ENCODE measurements around the gene ADAMTS20.
"Not testable (repeated sequence)": the region's sequence is repeated elsewhere in the genome, so short reads cannot be mapped to it uniquely, and the experiment has no call there.

ADAMTS20 gene

GRCh38 chr12:43551971-43552559 is at the start of gene ADAMTS20:
Gene ADAMTS20 (minus strand): TSS chr12:43552203. CDS start chr12:43551921, 282 bp downstream.
- no peak for DNase-seq

GRCh38 chr12:43599708-43600107 is 47.7 kb upstream of the ADAMTS20 start:
- no peak for DNase-seq

DNA sequence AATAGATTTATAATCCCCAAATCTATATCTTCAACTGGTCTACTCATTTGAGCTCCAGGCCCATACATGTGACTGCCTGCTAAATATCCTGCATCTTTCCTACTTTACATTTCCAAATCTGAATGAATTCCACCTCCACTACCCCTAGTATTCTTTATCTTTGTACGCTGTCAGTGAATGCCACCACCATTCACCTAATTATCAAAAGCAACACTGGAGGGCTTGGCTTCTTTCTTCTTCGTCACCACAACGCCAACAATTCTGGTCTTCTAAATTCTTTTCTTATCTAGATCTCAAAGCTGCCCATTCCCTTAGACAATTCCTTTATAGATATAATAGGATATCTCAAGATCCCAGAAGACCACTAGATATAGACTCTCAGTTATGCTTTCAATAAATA is 47.1 kb upstream of the ADAMTS20 start:
- DNase-seq, result no peak

- DNase-seq, result no peak
Observed at GRCh38 chr12:43590307-43590706, 38.3 kb upstream of the ADAMTS20 start.

- no peak for DNase-seq
Observed at GRCh38 chr12:43586646-43587245, 34.7 kb upstream of the ADAMTS20 start.

GRCh38 chr12:43585676-43586075 is 33.7 kb upstream of the ADAMTS20 start:
- no peak for DNase-seq

- no peak for DNase-seq
Observed at GRCh38 chr12:43580601-43581000, 28.6 kb upstream of the ADAMTS20 start.

DNA sequence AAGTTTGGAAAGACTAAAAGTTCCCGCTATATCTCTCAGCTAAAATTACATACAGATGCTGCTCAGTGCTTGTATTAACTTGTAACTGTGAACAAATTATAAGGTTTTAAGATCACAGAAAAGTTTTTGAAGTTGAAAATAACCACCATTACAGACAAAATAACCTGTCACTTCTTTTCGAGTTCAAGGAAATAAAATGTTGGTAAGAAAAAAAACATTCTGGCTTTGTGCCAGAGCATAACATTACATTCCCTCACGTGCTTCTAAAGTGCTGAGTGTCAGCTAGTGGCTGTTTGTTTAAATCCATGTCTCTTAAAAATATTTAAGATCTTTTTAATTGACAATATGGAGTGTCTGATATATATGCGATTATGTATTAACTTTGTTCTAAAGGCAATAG is 27.2 kb upstream of the ADAMTS20 start:
- DNase-seq, result no peak

GRCh38 chr12:43578782-43579181 is 26.8 kb upstream of the ADAMTS20 start:
- DNase-seq, result no peak

GRCh38 chr12:43577381-43577780 is 25.4 kb upstream of the ADAMTS20 start:
- DNase-seq, result no peak

DNA sequence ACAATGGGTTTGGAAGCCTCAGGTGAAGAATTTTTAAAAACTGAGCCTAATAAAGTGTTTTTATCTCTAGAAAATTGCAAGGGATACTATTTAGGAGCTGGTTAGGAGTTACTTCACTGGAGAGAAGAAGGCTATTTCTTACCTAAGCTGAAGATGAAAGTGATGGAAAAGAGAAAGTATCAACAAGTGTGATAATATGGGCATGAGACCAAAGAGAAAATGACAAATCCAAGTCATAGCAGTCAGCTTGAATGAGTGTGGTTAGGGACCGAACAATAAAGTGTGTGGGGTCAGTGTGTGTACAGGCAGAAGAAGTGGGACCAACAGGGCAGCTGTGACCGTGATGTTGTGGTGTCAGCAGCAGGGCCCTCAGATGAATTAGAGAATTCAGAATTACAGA is 24.2 kb upstream of the ADAMTS20 start:
- DNase-seq, result no peak

- no peak for DNase-seq
Observed at GRCh38 chr12:43571885-43572284, 19.9 kb upstream of the ADAMTS20 start.

GRCh38 chr12:43556057-43556456 is 4.1 kb upstream of the ADAMTS20 start:
- no peak for DNase-seq

- no peak for DNase-seq
Observed at GRCh38 chr12:43551279-43551970, 578 bp downstream of the ADAMTS20 start.

GRCh38 chr12:43550831-43551271 is 1.2 kb downstream of the ADAMTS20 start:
- DNase-seq, result no peak

- DNase-seq, result no peak
Observed at GRCh38 chr12:43544703-43545102, 7.3 kb downstream of the ADAMTS20 start.

GRCh38 chr12:43540470-43540869 is 11.5 kb downstream of the ADAMTS20 start:
- no peak for DNase-seq

- not testable (repeated sequence) for DNase-seq
Observed at GRCh38 chr12:43537675-43538074, 14.3 kb downstream of the ADAMTS20 start.

DNA sequence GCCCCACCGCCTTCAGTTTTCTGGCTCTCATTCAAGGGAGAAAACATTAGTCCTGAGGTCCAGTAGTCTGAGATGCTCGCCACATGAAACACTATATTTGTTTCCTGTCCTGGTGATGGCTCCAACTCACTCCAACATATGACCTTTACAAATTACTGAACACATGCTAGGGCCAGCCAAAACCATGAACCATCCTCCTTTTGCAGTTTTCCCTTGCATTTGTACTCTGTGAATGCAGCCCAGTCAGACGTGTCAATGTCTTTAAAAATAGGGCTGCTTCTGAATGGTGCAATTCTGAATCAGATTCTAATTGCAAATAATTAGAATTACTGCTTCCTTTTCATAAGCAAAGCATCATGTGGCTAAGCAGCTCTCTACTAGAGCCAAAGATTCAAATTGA is 36.0 kb downstream of the ADAMTS20 start:
- DNase-seq, result no peak

DNA sequence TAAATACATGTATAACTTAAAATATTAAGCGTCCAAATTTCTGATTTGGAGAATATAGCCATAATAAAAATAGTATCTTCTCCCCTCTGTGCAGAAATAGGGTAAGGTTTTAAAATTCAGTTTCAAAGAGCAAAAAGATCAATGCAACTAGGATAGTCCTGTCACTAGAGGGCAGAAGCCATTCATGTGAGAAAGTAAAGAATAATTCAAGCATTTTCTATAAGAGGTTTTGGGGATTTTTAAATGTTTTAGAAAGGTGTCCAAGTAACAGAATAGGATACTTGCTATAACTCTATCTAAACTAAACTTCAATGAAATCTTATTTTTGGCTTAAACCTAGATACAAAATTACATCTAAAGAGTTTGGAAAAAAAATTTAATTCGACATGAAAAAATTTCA is 50.3 kb downstream of the ADAMTS20 start:
- no peak for DNase-seq

GRCh38 chr12:43493261-43493797 is 58.7 kb downstream of the ADAMTS20 start:
- DNase-seq, result no peak

DNA sequence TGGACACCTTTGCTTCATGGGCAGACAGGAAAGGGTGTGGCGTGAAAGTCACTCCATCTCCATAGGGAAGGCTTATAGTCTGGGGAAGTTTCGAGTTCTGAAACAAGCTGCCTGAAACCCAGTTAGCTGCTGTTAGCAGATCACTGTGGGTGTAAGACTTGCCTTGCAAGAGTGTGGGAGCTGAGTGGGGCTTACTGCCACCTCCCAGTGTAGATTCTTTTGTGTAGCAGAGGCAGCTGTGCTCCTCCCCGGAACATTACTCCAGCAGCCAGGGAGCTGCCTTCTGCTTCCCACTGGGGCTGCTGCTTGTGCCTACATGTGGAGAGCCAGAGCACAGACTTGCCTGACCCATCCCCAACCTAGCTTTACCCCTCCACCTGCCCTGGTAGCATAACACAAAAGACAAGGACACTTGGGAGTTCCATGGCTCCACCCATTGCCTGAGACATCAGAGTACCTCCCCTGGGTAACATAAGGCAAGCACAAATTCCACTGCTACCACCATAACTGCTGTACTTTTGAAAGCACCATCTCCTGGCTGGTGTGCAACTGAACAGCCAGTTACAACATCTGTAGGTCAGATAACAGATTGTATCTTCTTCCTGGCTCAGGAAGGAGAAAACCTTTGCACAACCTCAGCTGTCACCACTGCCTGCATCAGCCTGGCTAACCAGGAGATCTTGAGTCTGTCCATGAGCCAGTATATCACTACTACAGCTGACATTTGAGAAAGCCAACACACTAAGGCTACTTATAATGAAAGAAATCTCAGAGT is 69.5 kb downstream of the ADAMTS20 start:
- no peak for DNase-seq

- DNase-seq, result no peak
Observed at GRCh38 chr12:43480591-43480990, 71.4 kb downstream of the ADAMTS20 start.
